Loucy (cell line): ENCODE data around the gene NME4.

Experiments used
- EZH2phosphoT487 ChIP-seq: fragments of 200-600 bp; IDR thresholded peaks from 2 replicates; pipeline ENCODE4 v1.6.1; 2018; ENCODE audit warnings: antibody characterized with exemption, mild to moderate bottlenecking, moderate library complexity, borderline replicate concordance
- TF ChIP-seq, protein P1 (sequence below): fragments of 200-600 bp; sonication (generic); conservative IDR thresholded peaks from 2 replicates; pipeline ENCODE4 v1.5.1; 2014; ENCODE audit warnings: mild to moderate bottlenecking, antibody characterized with exemption, low read length

DNA sequence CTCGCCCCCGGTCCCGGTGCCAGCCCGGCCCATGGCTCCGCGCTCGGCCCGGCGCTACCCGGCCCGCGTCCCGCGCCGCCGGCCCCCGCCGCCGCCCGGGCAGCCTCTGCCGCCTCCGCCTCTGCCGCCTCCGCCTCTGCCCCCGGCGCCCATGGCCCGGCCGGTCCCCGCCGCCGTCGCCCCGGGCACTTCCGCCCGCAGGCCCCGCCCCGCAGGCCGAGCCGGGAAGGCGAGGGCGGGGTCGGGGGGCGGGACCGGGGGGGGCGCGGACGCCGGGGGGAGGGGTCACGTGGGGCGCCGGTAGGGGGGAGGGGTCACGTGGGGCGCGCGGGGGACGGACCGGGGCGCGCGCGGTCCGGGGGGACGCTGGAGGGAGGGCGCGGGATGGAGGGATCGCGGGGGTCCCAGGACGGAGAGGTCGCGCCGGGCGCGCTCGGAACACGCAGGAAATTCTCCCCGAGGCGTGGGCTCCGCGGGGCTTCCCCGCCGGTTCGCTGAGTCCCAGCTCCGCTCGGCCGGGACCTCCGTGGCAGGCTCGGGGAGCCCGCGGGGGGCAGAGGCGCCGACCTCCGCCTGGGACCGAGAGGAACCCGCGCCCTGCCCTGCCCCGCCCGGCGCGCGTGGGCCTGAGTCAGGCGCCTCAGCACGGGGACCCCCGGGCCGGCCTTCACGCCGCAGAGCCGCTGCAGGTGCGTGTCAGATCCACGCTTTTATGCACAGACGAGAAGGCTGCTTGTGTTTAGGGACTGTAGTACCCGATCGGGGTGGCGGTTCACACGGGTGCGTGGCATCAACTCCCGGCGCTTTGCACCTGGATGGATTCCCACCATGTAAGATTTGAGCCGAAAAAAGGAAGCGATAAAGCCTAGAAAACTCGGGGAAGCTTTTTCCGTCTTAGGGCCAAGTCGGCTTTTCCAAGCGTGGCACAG is 14.9 kb upstream of the NME4 start, which contains the start of gene PGAP6:
- TF ChIP-seq, protein P1, sequence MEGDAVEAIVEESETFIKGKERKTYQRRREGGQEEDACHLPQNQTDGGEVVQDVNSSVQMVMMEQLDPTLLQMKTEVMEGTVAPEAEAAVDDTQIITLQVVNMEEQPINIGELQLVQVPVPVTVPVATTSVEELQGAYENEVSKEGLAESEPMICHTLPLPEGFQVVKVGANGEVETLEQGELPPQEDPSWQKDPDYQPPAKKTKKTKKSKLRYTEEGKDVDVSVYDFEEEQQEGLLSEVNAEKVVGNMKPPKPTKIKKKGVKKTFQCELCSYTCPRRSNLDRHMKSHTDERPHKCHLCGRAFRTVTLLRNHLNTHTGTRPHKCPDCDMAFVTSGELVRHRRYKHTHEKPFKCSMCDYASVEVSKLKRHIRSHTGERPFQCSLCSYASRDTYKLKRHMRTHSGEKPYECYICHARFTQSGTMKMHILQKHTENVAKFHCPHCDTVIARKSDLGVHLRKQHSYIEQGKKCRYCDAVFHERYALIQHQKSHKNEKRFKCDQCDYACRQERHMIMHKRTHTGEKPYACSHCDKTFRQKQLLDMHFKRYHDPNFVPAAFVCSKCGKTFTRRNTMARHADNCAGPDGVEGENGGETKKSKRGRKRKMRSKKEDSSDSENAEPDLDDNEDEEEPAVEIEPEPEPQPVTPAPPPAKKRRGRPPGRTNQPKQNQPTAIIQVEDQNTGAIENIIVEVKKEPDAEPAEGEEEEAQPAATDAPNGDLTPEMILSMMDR = no peak
- TF ChIP-seq EZH2phosphoT487 = no peak
